ENCODE results near the gene AMPD2.

DNA sequence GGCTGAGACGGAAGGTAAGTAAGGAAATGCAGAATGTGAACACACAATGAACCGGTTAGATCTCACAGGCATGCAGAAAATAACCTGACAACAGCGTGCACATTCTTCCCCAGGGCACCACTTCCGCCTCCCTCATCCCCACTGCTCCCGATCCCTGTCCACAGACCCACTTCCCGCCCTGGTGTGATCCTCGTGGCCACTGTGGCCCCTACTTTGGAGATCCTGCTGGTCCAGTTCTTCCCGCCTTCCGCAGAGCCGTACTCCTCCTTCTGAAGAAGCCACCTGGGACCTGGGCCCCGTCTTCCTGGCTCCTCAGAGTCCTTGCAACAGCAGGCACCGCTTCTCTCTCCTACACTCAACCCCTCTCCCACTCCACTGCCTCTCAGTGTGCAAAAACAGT is 34.9 kb downstream of the AMPD2 start:
- TF ChIP-seq, protein P1, sequence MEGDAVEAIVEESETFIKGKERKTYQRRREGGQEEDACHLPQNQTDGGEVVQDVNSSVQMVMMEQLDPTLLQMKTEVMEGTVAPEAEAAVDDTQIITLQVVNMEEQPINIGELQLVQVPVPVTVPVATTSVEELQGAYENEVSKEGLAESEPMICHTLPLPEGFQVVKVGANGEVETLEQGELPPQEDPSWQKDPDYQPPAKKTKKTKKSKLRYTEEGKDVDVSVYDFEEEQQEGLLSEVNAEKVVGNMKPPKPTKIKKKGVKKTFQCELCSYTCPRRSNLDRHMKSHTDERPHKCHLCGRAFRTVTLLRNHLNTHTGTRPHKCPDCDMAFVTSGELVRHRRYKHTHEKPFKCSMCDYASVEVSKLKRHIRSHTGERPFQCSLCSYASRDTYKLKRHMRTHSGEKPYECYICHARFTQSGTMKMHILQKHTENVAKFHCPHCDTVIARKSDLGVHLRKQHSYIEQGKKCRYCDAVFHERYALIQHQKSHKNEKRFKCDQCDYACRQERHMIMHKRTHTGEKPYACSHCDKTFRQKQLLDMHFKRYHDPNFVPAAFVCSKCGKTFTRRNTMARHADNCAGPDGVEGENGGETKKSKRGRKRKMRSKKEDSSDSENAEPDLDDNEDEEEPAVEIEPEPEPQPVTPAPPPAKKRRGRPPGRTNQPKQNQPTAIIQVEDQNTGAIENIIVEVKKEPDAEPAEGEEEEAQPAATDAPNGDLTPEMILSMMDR (IDR thresholded peaks at IDR 0.05) = no peak
- TF ChIP-seq REST (IDR thresholded peaks at IDR 0.05; ENCODE audit: insufficient read depth in 1 of 2, low read depth in 2 of 2, low read length in 1 of 2) = no peak
